Neural crest cell (in vitro differentiated cells): ENCODE measurements around the gene HOXA10. TPM values are rescaled to one million over a fixed set of nuclear protein-coding genes. Genes with fewer than 3 reads are reported as not detected.
A peak's percentile ranks its signal among the peaks of the same experiment; 100 is the strongest.

Experiments
- DNase-seq: peaks from one replicate; pipeline ENCODE4 v3.0.0; 2021; ENCODE audit warnings: low read depth, mixed read lengths, low spot score
- H3K27ac Mint-ChIP-seq: one replicate; pipeline ENCODE4 v1.8.0; 2021; ENCODE audit warnings: mild to moderate bottlenecking, mixed read lengths; ENCODE audit not compliant: unreplicated experiment
- H3K27me3 Mint-ChIP-seq: 2 replicates; pipeline ENCODE4 v1.8.0; 2021; ENCODE audit warnings: low read depth, mild to moderate bottlenecking, mixed read lengths
- H3K36me3 Mint-ChIP-seq: 2 replicates; pipeline ENCODE4 v1.8.0; 2021; ENCODE audit warnings: low read depth, mild to moderate bottlenecking, mixed read lengths
- H3K4me1 Mint-ChIP-seq: 2 replicates; pipeline ENCODE4 v1.8.0; 2021; ENCODE audit warnings: mixed read lengths
- H3K4me3 Mint-ChIP-seq: one replicate; pipeline ENCODE4 v1.8.0; 2021; ENCODE audit warnings: mild to moderate bottlenecking, mixed read lengths
- H3K9me3 Mint-ChIP-seq: 2 replicates; pipeline ENCODE4 v1.8.0; 2021; ENCODE audit warnings: mixed read lengths
- CTCF ChIP-seq: fragments of 200-600 bp; sonication (generic); conservative IDR thresholded peaks from 2 replicates; pipeline ENCODE4 v1.5.0; 2021; ENCODE audit warnings: antibody characterized with exemption, mild to moderate bottlenecking
- total RNA-seq: library from RNA; stranded (reverse); gene quantifications from 2 replicates; pipeline ENCODE4 v1.2.1, GENCODE V29; 2021

The HOXA10 gene
- total RNA-seq, 1 donor from 2014 or later = 0.35 TPM

DNA sequence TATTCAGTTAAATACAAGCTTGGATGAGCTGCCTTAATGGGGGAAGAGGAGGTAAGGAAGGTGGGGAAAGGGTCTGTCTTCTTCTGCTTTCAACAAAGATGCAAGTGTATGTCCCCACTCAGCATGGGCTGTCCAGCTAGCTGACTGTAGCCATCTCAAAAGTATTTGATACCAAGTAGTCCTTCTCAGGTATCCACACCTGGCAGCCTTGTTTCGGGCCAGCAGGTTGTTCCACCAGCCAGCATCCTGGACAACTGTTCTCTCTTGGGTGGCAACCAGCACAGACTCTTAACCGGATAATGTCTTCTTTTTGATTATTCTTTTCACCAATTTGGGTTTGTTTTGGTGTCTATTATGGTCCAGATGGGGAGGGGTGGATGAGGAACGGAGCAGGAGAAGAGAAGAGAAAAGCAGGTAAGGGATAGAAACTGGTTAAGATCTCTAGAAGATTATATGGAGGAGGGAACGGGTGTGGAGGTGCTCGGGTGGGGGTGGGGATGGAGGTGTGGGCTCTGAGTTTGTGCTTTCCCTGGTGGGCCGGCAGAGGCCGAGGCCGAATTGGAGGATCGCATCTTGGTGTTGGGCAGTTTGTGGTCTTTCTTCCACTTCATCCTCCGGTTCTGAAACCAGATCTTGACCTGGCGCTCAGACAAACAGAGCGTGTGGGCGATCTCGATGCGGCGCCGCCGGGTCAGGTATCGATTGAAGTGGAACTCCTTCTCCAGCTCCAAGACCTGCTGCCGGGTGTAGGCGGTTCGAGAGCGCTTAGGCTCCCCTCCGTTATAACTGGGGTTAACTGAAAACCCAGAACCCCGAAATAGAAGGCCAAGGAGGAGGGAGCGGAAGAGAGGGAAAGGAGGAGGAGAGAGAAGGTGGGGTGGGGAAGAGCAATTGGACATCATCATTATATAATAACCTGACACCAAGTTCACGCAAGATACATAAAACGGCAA, 45.1 kb downstream of the HOXA10 start:
- TF ChIP-seq CTCF = no peak
- Mint-ChIP-seq H3K9me3 (no peaks in the 10 kb centered on the region), H3K4me3 (peak overlapping the region; percentile 68), H3K4me1 (peaks cover 15% of the 10 kb centered on the region), H3K36me3 (peaks cover 3% of the 10 kb centered on the region), H3K27ac (no peak overlapping the region), H3K27me3 (peaks cover 94% of the 10 kb centered on the region)
- DNase-seq = no peak

DNA sequence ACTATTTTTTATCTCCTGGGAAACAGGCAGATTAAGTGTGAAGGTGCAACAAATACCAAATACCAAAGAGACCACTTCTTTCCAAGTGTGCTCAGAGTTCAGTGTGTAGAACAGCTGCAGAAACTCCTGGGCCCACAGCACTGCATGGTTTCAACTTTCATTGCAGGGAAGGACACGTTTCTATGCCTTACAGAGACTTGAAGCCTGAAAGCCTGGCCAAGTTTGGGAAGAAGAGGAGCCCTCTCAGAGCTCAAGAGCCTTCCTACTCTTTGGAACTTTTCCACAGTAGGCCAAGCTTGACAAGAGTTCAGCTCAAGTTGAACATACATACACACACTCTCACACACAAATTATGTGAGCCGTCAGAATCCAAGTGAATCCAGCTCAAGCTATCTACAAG, 46.1 kb downstream of the HOXA10 start:
- Mint-ChIP-seq H3K4me1 (peaks cover 18% of the 10 kb centered on the region), H3K4me3 (peak overlapping the region; percentile 68), H3K27me3 (peaks cover 94% of the 10 kb centered on the region), H3K9me3 (no peaks in the 10 kb centered on the region), H3K36me3 (no peaks in the 10 kb centered on the region), H3K27ac (no peak overlapping the region)
- DNase-seq = no peak
- no peak for TF ChIP-seq CTCF

- no peak for DNase-seq
- H3K36me3 Mint-ChIP-seq = no peaks in the 10 kb centered on the region
- H3K9me3 Mint-ChIP-seq = no peaks in the 10 kb centered on the region
- peaks cover 22% of the 10 kb centered on the region for H3K4me1 Mint-ChIP-seq
- no peak for TF ChIP-seq CTCF
- no peak overlapping the region for H3K4me3 Mint-ChIP-seq
- H3K27ac Mint-ChIP-seq = no peak overlapping the region
- peaks cover 94% of the 10 kb centered on the region for H3K27me3 Mint-ChIP-seq
These were observed 47.4 kb downstream of the HOXA10 start for GRCh38 chr7:27126596-27127327.

GRCh38 chr7:27125986-27126394, 48.1 kb downstream of the HOXA10 start:
- Mint-ChIP-seq H3K27ac (no peak overlapping the region), H3K27me3 (peaks cover 94% of the 10 kb centered on the region)

More at GRCh38 chr7:27125986-27126394, 48.1 kb downstream of the HOXA10 start:
- no peak for DNase-seq
- peaks cover 22% of the 10 kb centered on the region for H3K4me1 Mint-ChIP-seq
- peak overlapping the region; percentile 12 for H3K4me3 Mint-ChIP-seq
- H3K9me3 Mint-ChIP-seq = no peaks in the 10 kb centered on the region
- no peaks in the 10 kb centered on the region for H3K36me3 Mint-ChIP-seq
- no peak for TF ChIP-seq CTCF
